ENCODE measurements around the gene VPS29.

DNA sequence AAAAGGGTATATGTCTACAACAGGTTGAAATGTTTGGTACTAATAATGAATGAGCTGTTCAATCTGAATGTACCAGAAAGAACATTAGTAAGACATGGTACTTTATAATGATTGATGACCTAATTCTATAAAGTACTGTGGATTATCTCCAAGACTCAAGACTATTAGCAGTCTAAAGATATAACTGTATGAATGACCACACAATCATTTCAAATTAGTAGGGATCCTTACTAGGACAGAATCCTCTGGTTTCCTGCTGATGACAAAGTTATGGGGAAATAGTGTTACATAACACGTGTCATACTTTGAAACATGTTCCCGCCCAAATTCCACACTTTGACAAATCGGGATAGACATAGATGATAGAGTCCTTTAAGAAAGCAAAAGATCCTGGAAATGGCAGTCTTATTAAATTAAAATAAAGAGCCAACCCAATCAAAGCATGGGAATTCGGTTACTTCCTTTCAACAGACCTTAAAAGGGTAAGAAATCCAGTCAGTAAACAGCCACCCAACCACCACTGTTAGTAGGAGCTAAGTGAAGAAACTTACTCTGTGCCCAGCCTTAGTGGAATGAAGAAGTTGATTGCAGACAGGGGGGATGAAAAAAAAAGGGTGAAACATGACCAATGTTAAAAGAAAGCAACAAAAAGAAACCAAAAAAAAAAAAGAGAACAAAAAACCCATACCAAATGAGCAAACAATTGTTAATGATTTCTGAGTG lies 2.8 kb downstream of the VPS29 start:
- TF ChIP-seq EZH2 (IDR thresholded peaks at IDR 0.05; ENCODE audit: insufficient read depth, low read length): no peak
- TF ChIP-seq, protein P1, sequence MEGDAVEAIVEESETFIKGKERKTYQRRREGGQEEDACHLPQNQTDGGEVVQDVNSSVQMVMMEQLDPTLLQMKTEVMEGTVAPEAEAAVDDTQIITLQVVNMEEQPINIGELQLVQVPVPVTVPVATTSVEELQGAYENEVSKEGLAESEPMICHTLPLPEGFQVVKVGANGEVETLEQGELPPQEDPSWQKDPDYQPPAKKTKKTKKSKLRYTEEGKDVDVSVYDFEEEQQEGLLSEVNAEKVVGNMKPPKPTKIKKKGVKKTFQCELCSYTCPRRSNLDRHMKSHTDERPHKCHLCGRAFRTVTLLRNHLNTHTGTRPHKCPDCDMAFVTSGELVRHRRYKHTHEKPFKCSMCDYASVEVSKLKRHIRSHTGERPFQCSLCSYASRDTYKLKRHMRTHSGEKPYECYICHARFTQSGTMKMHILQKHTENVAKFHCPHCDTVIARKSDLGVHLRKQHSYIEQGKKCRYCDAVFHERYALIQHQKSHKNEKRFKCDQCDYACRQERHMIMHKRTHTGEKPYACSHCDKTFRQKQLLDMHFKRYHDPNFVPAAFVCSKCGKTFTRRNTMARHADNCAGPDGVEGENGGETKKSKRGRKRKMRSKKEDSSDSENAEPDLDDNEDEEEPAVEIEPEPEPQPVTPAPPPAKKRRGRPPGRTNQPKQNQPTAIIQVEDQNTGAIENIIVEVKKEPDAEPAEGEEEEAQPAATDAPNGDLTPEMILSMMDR (IDR thresholded peaks at IDR 0.05; ENCODE audit: insufficient read depth, low read depth, low read length): no peak

Measured in astrocyte (in vitro differentiated cells and primary cell).